GM23338 (cell line): ENCODE measurements around the gene UAP1. TPM values are rescaled to one million over a fixed set of nuclear protein-coding genes. Genes with fewer than 3 reads are reported as not detected.

Experiments
- ATAC-seq: fragments of 200-7000 bp; cut with Tn5 transposase; 3 replicates; pipeline ENCODE4 v1.9.1; 2020
- DNase-seq: peaks from one replicate; pipeline ENCODE4 v3.0.0-alpha.2; 2015; ENCODE audit warnings: low spot score
- H2AFZ ChIP-seq: fragments of 200-600 bp; sonication (generic); 2 replicates; pipeline ENCODE4 v1.8.0; 2016; ENCODE audit warnings: antibody characterized with exemption, mild to moderate bottlenecking, moderate library complexity
- H3F3A ChIP-seq: fragments of 200-600 bp; sonication (generic); replicated peaks from 2 replicates; pipeline ENCODE4 v1.8.0; 2017; ENCODE audit warnings: antibody characterized with exemption, mixed run types, low read depth
- H3K27ac ChIP-seq: fragments of 200-600 bp; sonication (generic); 2 replicates; pipeline ENCODE4 v1.6.1; 2016; ENCODE audit warnings: low read depth
- H3K27me3 ChIP-seq: fragments of 200-600 bp; sonication (generic); 2 replicates; pipeline ENCODE4 v1.8.0; 2016; ENCODE audit warnings: mild to moderate bottlenecking, mixed run types, moderate library complexity; ENCODE audit not compliant: insufficient read depth
- H3K36me3 ChIP-seq: fragments of 200-600 bp; sonication (generic); 2 replicates; pipeline ENCODE4 v1.8.0; 2016; ENCODE audit warnings: mild to moderate bottlenecking; ENCODE audit not compliant: insufficient read depth
- H3K4me1 ChIP-seq: fragments of 200-600 bp; sonication (generic); 2 replicates; pipeline ENCODE4 v1.8.0; 2016; ENCODE audit warnings: mild to moderate bottlenecking, moderate library complexity; ENCODE audit not compliant: insufficient read depth
- H3K4me2 ChIP-seq: fragments of 200-600 bp; sonication (generic); 2 replicates; pipeline ENCODE4 v1.7.1; 2017; ENCODE audit warnings: mixed run types
- H3K4me3 ChIP-seq: fragments of 200-600 bp; sonication (generic); 2 replicates; pipeline ENCODE4 v1.6.1; 2016; ENCODE audit warnings: mixed run types
- H3K79me2 ChIP-seq: fragments of 200-600 bp; sonication (generic); replicated peaks from 2 replicates; pipeline ENCODE4 v1.8.0; 2017; ENCODE audit warnings: mild to moderate bottlenecking; ENCODE audit not compliant: insufficient read depth
- H3K9me2 ChIP-seq: fragments of 200-600 bp; sonication (generic); 2 replicates; pipeline ENCODE4 v1.8.0; 2017; ENCODE audit not compliant: insufficient read depth
- H4K20me1 ChIP-seq: fragments of 200-600 bp; sonication (generic); replicated peaks from 2 replicates; pipeline ENCODE4 v1.8.0; 2017; ENCODE audit warnings: mild to moderate bottlenecking; ENCODE audit not compliant: insufficient read depth
- H3K27ac Mint-ChIP-seq: 2 replicates; pipeline ENCODE4 v1.8.0; 2020; ENCODE audit warnings: inconsistent platforms, mild to moderate bottlenecking, moderate library complexity, mixed read lengths
- H3K27me3 Mint-ChIP-seq: 3 replicates; pipeline ENCODE4 v1.8.0; 2022; ENCODE audit warnings: low read depth, mild to moderate bottlenecking, moderate library complexity, mixed read lengths, inconsistent platforms; ENCODE audit not compliant: insufficient read depth, poor library complexity
- H3K36me3 Mint-ChIP-seq: 3 replicates; pipeline ENCODE4 v1.8.0; 2021; ENCODE audit warnings: low read depth, mild to moderate bottlenecking, inconsistent platforms, moderate library complexity, mixed read lengths
- H3K4me1 Mint-ChIP-seq: 3 replicates; pipeline ENCODE4 v1.8.0; 2020; ENCODE audit warnings: mild to moderate bottlenecking, inconsistent platforms, mixed read lengths
- H3K4me3 Mint-ChIP-seq: 3 replicates; pipeline ENCODE4 v1.8.0; 2021; ENCODE audit warnings: moderate library complexity, mild to moderate bottlenecking, inconsistent platforms, mixed read lengths
- H3K9me3 Mint-ChIP-seq: 3 replicates; pipeline ENCODE4 v1.8.0; 2020; ENCODE audit warnings: moderate library complexity, mild to moderate bottlenecking, inconsistent platforms, mixed read lengths
- CREB1 ChIP-seq: fragments of 250-450 bp; sonication (Bioruptor Pico); IDR thresholded peaks from 2 replicates; pipeline ENCODE4 v1.5.0; 2020; ENCODE audit warnings: low read depth, mild to moderate bottlenecking, moderate library complexity
- CTCF ChIP-seq, 2 experiments: fragments of 200-600 bp in 1 of 2; sonication (generic) in 1 of 2; conservative IDR thresholded peaks; 2 replicates each; pipeline versions ENCODE4 v1.5.1 to v1.6.1; 2016 to 2017; ENCODE audit warnings: antibody characterized with exemption in 2 of 2, low read depth in 2 of 2, mild to moderate bottlenecking in 2 of 2, moderate library complexity in 1 of 2
- ETS1 ChIP-seq: IDR thresholded peaks from 2 replicates; pipeline ENCODE4 v1.6.1; 2016; ENCODE audit warnings: antibody characterized with exemption
- EZH2 ChIP-seq: fragments of 200-600 bp; sonication (generic); IDR thresholded peaks from one replicate; pipeline ENCODE4 v1.8.0; 2017; ENCODE audit warnings: antibody characterized with exemption, mild to moderate bottlenecking, low read depth; ENCODE audit not compliant: unreplicated experiment
- EZH2phosphoT487 ChIP-seq: fragments of 200-600 bp; sonication (generic); IDR thresholded peaks from one replicate; pipeline ENCODE4 v1.8.1; 2018; ENCODE audit warnings: antibody characterized with exemption; ENCODE audit not compliant: unreplicated experiment
- JUNB ChIP-seq: IDR thresholded peaks from one replicate; pipeline ENCODE4 v1.6.1; 2016; ENCODE audit warnings: antibody characterized with exemption; ENCODE audit not compliant: unreplicated experiment
- NANOG ChIP-seq: IDR thresholded peaks from 2 replicates; pipeline ENCODE4 v1.6.1; 2016; ENCODE audit warnings: antibody characterized with exemption, borderline replicate concordance
- POLR2AphosphoS5 ChIP-seq: IDR thresholded peaks from 2 replicates; pipeline ENCODE4 v1.6.1; 2016; ENCODE audit warnings: antibody characterized with exemption, low read depth
- REST ChIP-seq: IDR thresholded peaks from one replicate; pipeline ENCODE4 v1.6.1; 2018; ENCODE audit warnings: antibody characterized with exemption; ENCODE audit not compliant: unreplicated experiment
- STAT1 ChIP-seq: IDR thresholded peaks from one replicate; pipeline ENCODE4 v1.6.1; 2016; ENCODE audit warnings: antibody characterized with exemption; ENCODE audit not compliant: unreplicated experiment
- ZNF114 ChIP-seq: fragments of 250-450 bp; sonication (Bioruptor Pico); IDR thresholded peaks from 2 replicates; pipeline ENCODE4 v1.5.0; 2020; ENCODE audit warnings: mild to moderate bottlenecking, moderate library complexity
- ZNF331 ChIP-seq: fragments of 250-450 bp; sonication (Bioruptor Pico); IDR thresholded peaks from 2 replicates; pipeline ENCODE4 v1.5.0; 2020; ENCODE audit warnings: low read depth, mild to moderate bottlenecking, moderate library complexity
- ZNF462 ChIP-seq: fragments of 250-450 bp; sonication (Bioruptor Pico); IDR thresholded peaks from 2 replicates; pipeline ENCODE4 v1.5.0; 2020; ENCODE audit warnings: mild to moderate bottlenecking, moderate library complexity
- polyA plus RNA-seq: library from polyadenylated mRNA; unstranded; fragments of >200 nt; fragmentation: Nextera tagmentation; extraction: Ambion mirVana; gene quantifications from 2 replicates; pipeline ENCODE4 v1.2.1, GENCODE V29; 2016
- total RNA-seq: library from RNA; depleted of rRNA; stranded (reverse); fragments of >200 nt; shearing (Covaris generic); gene quantifications from 2 replicates; pipeline ENCODE4 v1.2.3, GENCODE V29; 2014

Gene UAP1
- total and polyA plus RNA-seq, 2 experiments from 2014 or later = 26.7 to 33.3 TPM

- Histone ChIP-seq H3K4me2 (no peak overlapping the region), H3K27me3 (no peaks in the 10 kb centered on the region), H3K4me3 (no peak overlapping the region), H3K27ac (no peak overlapping the region), H3K4me1 (peaks cover 12% of the 10 kb centered on the region), H2AFZ (no peak overlapping the region), H3F3A (no peaks in the 10 kb centered on the region), H4K20me1 (no peaks in the 10 kb centered on the region), H3K79me2 (no peaks in the 10 kb centered on the region), H3K36me3 (no peaks in the 10 kb centered on the region), H3K9me2 (peaks cover 12% of the 10 kb centered on the region)
- ATAC-seq = no peak
- no peak for TF ChIP-seq REST
- no peak for TF ChIP-seq STAT1
- TF ChIP-seq CTCF (conservative IDR thresholded peaks at IDR 0.05; ENCODE audit: low read depth in 2 of 2) = no peak
- no peak for TF ChIP-seq ZNF331
- TF ChIP-seq ETS1 = no peak
- no peak for TF ChIP-seq ZNF462 (CRISPR knock-in tag)
- no peak for TF ChIP-seq POLR2AphosphoS5
- TF ChIP-seq EZH2 = no peak
- no peak for TF ChIP-seq CREB1 (CRISPR knock-in tag)
- TF ChIP-seq NANOG = no peak
- TF ChIP-seq EZH2phosphoT487 = no peak
- no peak for TF ChIP-seq JUNB
- TF ChIP-seq ZNF114 (CRISPR knock-in tag) = no peak
- Mint-ChIP-seq H3K36me3 (no peaks in the 10 kb centered on the region), H3K4me3 (no peak overlapping the region), H3K9me3 (no peaks in the 10 kb centered on the region), H3K4me1 (peaks cover 20% of the 10 kb centered on the region), H3K27ac (no peak overlapping the region), H3K27me3 (no peaks in the 10 kb centered on the region)
- DNase-seq = no peak
These were observed 68.1 kb downstream of the UAP1 start for GRCh38 chr1:162629651-162630050.
